Sigmoid colon (tissue), 4 donors: ENCODE results near the gene MRGPRF.

Experiments used
- CTCF ChIP-seq, 4 experiments: fragments of 450-650 bp in 3 of 4; fragments of 200-600 bp in 1 of 4; IDR thresholded peaks; one replicate each; pipeline ENCODE4 v1.5.1; 2016 to 2019; ENCODE audit warnings: antibody characterized with exemption in 4 of 4, mild to moderate bottlenecking in 3 of 4, moderate library complexity in 2 of 4
- EP300 ChIP-seq, 4 donors: sonication (generic); formaldehyde crosslinking; IDR thresholded peaks; one replicate each; pipeline ENCODE4 v1.6.1; 2017; ENCODE audit warnings: antibody characterized with exemption in 4 of 4
- POLR2A ChIP-seq, 2 donors: fragments of 450-650 bp; IDR thresholded peaks; one replicate each; pipeline ENCODE4 v1.6.1; 2016; ENCODE audit warnings: antibody characterized with exemption in 2 of 2, mild to moderate bottlenecking in 2 of 2, moderate library complexity in 2 of 2
- POLR2AphosphoS5 ChIP-seq, 4 donors: sonication (generic); formaldehyde crosslinking; IDR thresholded peaks; one replicate each; pipeline ENCODE4 v1.6.1; 2017; ENCODE audit warnings: antibody characterized with exemption in 4 of 4

- TF ChIP-seq EP300 (IDR thresholded peaks at IDR 0.05) (no peak), POLR2A (IDR thresholded peaks at IDR 0.05) (no peak), CTCF (IDR thresholded peaks at IDR 0.05) (no peak), POLR2AphosphoS5 (IDR thresholded peaks at IDR 0.05) (no peak)
Observed at GRCh38 chr11:68997124-68997994, 15.7 kb downstream of the MRGPRF start.
